ENCODE data around the gene SLC43A2. TPM values are rescaled to one million over a fixed set of nuclear protein-coding genes. Genes with fewer than 3 reads are reported as not detected.

SLC43A2 gene
- total and polyA plus RNA-seq, 2 of the 13 experiments (the other 11 are each of a cell fraction or from before 2014, with no cell fraction given), result 7.3 to 20.0 TPM

DNA sequence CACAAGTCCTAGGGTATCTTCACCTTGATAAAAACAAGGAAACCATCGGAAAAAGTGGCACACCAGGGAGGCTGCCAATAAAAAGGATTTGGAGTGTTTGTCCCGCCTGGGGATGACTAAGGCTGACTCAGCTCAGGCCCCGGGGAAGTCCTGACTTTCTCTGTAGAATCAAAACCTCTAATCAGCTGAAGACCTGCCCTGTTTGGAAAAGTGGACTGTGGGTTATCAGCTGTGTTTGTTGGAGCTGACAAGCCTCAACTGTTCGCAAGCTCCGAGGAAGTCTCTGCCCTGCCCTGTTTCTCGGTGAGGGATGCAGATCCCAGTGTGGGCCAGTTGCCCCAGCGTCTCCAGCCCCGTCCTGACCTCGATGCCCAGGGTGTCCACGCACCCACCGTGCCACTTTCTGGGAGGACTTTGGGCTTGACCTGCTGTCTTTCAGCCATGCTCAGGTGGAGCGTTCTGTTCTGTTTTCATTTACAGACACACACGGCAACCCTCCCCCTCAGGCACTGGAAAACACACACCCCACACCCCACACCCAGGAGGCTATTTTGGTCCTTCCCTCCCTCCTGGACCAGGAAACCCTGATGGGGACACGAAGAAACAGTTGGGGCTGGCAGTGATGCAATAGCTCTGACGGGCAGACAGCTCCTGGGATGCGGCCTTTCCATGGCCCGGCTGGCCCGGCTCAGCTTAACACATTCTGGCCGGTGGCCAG is 38.4 kb downstream of the SLC43A2 start (continued):
- TF ChIP-seq, protein P1, sequence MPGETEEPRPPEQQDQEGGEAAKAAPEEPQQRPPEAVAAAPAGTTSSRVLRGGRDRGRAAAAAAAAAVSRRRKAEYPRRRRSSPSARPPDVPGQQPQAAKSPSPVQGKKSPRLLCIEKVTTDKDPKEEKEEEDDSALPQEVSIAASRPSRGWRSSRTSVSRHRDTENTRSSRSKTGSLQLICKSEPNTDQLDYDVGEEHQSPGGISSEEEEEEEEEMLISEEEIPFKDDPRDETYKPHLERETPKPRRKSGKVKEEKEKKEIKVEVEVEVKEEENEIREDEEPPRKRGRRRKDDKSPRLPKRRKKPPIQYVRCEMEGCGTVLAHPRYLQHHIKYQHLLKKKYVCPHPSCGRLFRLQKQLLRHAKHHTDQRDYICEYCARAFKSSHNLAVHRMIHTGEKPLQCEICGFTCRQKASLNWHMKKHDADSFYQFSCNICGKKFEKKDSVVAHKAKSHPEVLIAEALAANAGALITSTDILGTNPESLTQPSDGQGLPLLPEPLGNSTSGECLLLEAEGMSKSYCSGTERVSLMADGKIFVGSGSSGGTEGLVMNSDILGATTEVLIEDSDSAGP (CRISPR knock-in tag; IDR thresholded peaks at IDR 0.05; ENCODE audit: borderline replicate concordance), result peak; percentile 52; the same call in 1 of the 2 replicates
- TF ChIP-seq FOSL2 (CRISPR knock-in tag; IDR thresholded peaks at IDR 0.05) (peak; percentile 95), KMT2A (CRISPR knock-in tag; IDR thresholded peaks at IDR 0.05) (0 out of 2 replicates have a peak, but pooled peaks have one; percentile 30), GPN1 (CRISPR knock-in tag; IDR thresholded peaks at IDR 0.05; ENCODE audit: borderline replicate concordance) (no peak), NR2F6 (IDR thresholded peaks at IDR 0.05) (0 out of 2 replicates have a peak, but pooled peaks have one; percentile 30), NR2F6 (CRISPR knock-in tag; IDR thresholded peaks at IDR 0.05) (peak; percentile 38; the same call in 1 of the 2 replicates), ZNF891 (CRISPR knock-in tag; IDR thresholded peaks at IDR 0.05) (0 out of 2 replicates have a peak, but pooled peaks have one; percentile 23), ZNF501 (CRISPR knock-in tag; IDR thresholded peaks at IDR 0.05) (0 out of 2 replicates have a peak, but pooled peaks have one; percentile 35), TCF7 (IDR thresholded peaks at IDR 0.05; ENCODE audit: low read depth) (no peak), PHF21A (CRISPR knock-in tag; IDR thresholded peaks at IDR 0.05) (peak; percentile 72), YEATS4 (CRISPR knock-in tag; IDR thresholded peaks at IDR 0.05; ENCODE audit: borderline replicate concordance) (no peak), NR2F2 (IDR thresholded peaks at IDR 0.05; ENCODE audit: borderline replicate concordance, low read depth) (peak; percentile 49; the same call in 1 of the 2 replicates), ZNF292 (CRISPR knock-in tag; IDR thresholded peaks at IDR 0.05; ENCODE audit: borderline replicate concordance, low read depth) (peak; percentile 49; the same call in 1 of the 2 replicates), ZFAT (CRISPR knock-in tag; conservative IDR thresholded peaks at IDR 0.05) (no peak), TARDBP (CRISPR knock-in tag; IDR thresholded peaks at IDR 0.05) (peak; percentile 60; the same call in 1 of the 2 replicates), MEIS2 (CRISPR knock-in tag; IDR thresholded peaks at IDR 0.05) (no peak), ZNF460 (CRISPR knock-in tag; IDR thresholded peaks at IDR 0.05; ENCODE audit: borderline replicate concordance) (no peak), AHR (CRISPR knock-in tag; IDR thresholded peaks at IDR 0.05) (0 out of 2 replicates have a peak, but pooled peaks have one; percentile 35), KDM2A (CRISPR knock-in tag; IDR thresholded peaks at IDR 0.05; ENCODE audit: borderline replicate concordance, low read depth) (peak; percentile 41; the same call in 1 of the 2 replicates)
- TF ChIP-seq, protein P2, sequence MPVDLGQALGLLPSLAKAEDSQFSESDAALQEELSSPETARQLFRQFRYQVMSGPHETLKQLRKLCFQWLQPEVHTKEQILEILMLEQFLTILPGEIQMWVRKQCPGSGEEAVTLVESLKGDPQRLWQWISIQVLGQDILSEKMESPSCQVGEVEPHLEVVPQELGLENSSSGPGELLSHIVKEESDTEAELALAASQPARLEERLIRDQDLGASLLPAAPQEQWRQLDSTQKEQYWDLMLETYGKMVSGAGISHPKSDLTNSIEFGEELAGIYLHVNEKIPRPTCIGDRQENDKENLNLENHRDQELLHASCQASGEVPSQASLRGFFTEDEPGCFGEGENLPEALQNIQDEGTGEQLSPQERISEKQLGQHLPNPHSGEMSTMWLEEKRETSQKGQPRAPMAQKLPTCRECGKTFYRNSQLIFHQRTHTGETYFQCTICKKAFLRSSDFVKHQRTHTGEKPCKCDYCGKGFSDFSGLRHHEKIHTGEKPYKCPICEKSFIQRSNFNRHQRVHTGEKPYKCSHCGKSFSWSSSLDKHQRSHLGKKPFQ (CRISPR knock-in tag; IDR thresholded peaks at IDR 0.05; ENCODE audit: insufficient replicate concordance), result no peak
- TF ChIP-seq, protein P3, sequence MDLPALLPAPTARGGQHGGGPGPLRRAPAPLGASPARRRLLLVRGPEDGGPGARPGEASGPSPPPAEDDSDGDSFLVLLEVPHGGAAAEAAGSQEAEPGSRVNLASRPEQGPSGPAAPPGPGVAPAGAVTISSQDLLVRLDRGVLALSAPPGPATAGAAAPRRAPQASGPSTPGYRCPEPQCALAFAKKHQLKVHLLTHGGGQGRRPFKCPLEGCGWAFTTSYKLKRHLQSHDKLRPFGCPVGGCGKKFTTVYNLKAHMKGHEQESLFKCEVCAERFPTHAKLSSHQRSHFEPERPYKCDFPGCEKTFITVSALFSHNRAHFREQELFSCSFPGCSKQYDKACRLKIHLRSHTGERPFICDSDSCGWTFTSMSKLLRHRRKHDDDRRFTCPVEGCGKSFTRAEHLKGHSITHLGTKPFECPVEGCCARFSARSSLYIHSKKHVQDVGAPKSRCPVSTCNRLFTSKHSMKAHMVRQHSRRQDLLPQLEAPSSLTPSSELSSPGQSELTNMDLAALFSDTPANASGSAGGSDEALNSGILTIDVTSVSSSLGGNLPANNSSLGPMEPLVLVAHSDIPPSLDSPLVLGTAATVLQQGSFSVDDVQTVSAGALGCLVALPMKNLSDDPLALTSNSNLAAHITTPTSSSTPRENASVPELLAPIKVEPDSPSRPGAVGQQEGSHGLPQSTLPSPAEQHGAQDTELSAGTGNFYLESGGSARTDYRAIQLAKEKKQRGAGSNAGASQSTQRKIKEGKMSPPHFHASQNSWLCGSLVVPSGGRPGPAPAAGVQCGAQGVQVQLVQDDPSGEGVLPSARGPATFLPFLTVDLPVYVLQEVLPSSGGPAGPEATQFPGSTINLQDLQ (CRISPR knock-in tag; IDR thresholded peaks at IDR 0.05), result no peak
- TF ChIP-seq, protein P4, sequence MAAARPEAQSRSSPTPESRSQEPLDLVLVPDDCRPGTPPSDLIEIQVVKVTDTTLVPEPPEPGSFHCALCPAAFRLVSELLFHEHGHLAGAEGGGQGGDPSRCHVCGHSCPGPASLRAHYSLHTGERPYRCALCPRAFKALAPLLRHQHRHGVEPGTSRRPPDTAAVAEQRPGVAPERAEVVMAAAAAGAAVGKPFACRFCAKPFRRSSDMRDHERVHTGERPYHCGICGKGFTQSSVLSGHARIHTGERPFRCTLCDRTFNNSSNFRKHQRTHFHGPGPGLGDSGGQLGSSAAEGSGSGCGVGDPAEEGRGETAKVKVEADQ (CRISPR knock-in tag; IDR thresholded peaks at IDR 0.05; ENCODE audit: borderline replicate concordance), result peak; percentile 58; the same call in 1 of the 2 replicates
- TF ChIP-seq, protein P5, sequence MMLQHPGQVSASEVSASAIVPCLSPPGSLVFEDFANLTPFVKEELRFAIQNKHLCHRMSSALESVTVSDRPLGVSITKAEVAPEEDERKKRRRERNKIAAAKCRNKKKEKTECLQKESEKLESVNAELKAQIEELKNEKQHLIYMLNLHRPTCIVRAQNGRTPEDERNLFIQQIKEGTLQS (CRISPR knock-in tag; IDR thresholded peaks at IDR 0.05), result peak; percentile 72

Data from HepG2 (cell line).